ENCODE results near the gene VSIG10. TPM values are rescaled to one million over a fixed set of nuclear protein-coding genes. Genes with fewer than 3 reads are reported as not detected.

The VSIG10 gene
- total RNA-seq, 1 experiment from 2014 or later = 97.4 TPM

- no peak overlapping the region for H3K23ac ChIP-seq (ENCODE audit: insufficient read length, low read depth, low read length)
- H4K20me1 ChIP-seq (ENCODE audit: control insufficient read depth, insufficient read depth, insufficient read length) = no peaks in the 10 kb centered on the region
- no peak overlapping the region for H3K56ac ChIP-seq (ENCODE audit: insufficient read length, low read depth, low read length)
- no peaks in the 10 kb centered on the region for H3K4me1 ChIP-seq (ENCODE audit: insufficient read depth, low read length)
- H3K18ac ChIP-seq (ENCODE audit: insufficient read length, low read depth, low read length) = no peak overlapping the region
- no peak overlapping the region for H2AFZ ChIP-seq (ENCODE audit: low read length)
- no peak overlapping the region for H4K91ac ChIP-seq (ENCODE audit: insufficient read length, low read depth, low read length)
- H2BK5ac ChIP-seq (ENCODE audit: insufficient read length, low read length) = no peak overlapping the region
- no peak overlapping the region for H2BK12ac ChIP-seq (ENCODE audit: insufficient read length, low read depth, low read length)
- no peak overlapping the region for H3K9ac ChIP-seq (ENCODE audit: extremely low read depth, insufficient read length, low read length)
- no peak for DNase-seq
- no peak overlapping the region for H3T11ph ChIP-seq (ENCODE audit: low read length)
- peaks cover 8 to 10% of the 10 kb centered on the region in 2 experiments for H3K4me1 Mint-ChIP-seq
- peaks cover 15% of the 10 kb centered on the region for H3K79me1 ChIP-seq (ENCODE audit: insufficient read depth, low read depth, low read length, poor library complexity, severe bottlenecking)
- no peak overlapping the region for H4K5ac ChIP-seq (ENCODE audit: insufficient read length, low read depth, low read length)
- H3K4ac ChIP-seq (ENCODE audit: low read depth, low read length) = no peak overlapping the region
- H3K27ac ChIP-seq (ENCODE audit: insufficient read length, low read depth, low read length) = no peak overlapping the region
- H2BK15ac ChIP-seq (ENCODE audit: low read depth, low read length) = no peak overlapping the region
- no peaks in the 10 kb centered on the region for H3K9me3 ChIP-seq (ENCODE audit: control insufficient read depth, low read depth, low read length)
- TF ChIP-seq CTCF (conservative IDR thresholded peaks at IDR 0.05) = no peak
- H2AK5ac ChIP-seq (ENCODE audit: insufficient read length, low read length) = no peak overlapping the region
- no peak overlapping the region for H3K4me2 ChIP-seq (ENCODE audit: insufficient read depth, insufficient read length, low read length)
- peaks cover 7% of the 10 kb centered on the region for H3K23me2 ChIP-seq (ENCODE audit: insufficient read length, low read depth, low read length, poor library complexity, severe bottlenecking)
- no peak overlapping the region for H4K8ac ChIP-seq (replicated peaks; ENCODE audit: insufficient read length, low read depth, low read length)
- no peak overlapping the region for H3K27ac Mint-ChIP-seq
- no peak overlapping the region for H2BK120ac ChIP-seq (ENCODE audit: low read depth, low read length, poor library complexity, severe bottlenecking)
- H3K9me3 Mint-ChIP-seq = no peaks in the 10 kb centered on the region
- H3K14ac ChIP-seq (ENCODE audit: insufficient read depth, low read length) = no peak overlapping the region
- H3K4me3 Mint-ChIP-seq = no peak overlapping the region
- peaks cover 65 to 92% (median 75%) of the 10 kb centered on the region in 3 experiments for H3K36me3 Mint-ChIP-seq (ENCODE audit: insufficient read depth in 1 of 3, low read depth in 3 of 3)
- WGBS (ENCODE audit: extremely low coverage, insufficient read length, low lambda C conversion rate) = no CpG with 5 or more reads among the region's 8 CpGs
- H3K79me2 ChIP-seq (ENCODE audit: insufficient read depth, low read length) = peaks cover 16% of the 10 kb centered on the region; the same call in 1 of the 2 replicates
- no peaks in the 10 kb centered on the region for H3K27me3 Mint-ChIP-seq (ENCODE audit: low read depth)
- no peak overlapping the region for H2BK20ac ChIP-seq (ENCODE audit: low read depth, low read length, poor library complexity, severe bottlenecking)
- no peaks in the 10 kb centered on the region for H3K27me3 ChIP-seq (ENCODE audit: insufficient read depth, low read length)
These were observed 37.0 kb upstream of the VSIG10 start for GRCh38 chr12:118140825-118141224.

Data from H9 (cell line).